HG03442 (cell line): ENCODE measurements around the gene SYTL1.

ENCODE experiments used
- ATAC-seq: cut with Tn5 transposase; IDR thresholded peaks from one replicate; pipeline ENCODE4 v1.9.1; 2021; ENCODE audit warnings: mild to moderate bottlenecking, moderate library complexity; ENCODE audit not compliant: unreplicated experiment

Gene SYTL1, protein sequence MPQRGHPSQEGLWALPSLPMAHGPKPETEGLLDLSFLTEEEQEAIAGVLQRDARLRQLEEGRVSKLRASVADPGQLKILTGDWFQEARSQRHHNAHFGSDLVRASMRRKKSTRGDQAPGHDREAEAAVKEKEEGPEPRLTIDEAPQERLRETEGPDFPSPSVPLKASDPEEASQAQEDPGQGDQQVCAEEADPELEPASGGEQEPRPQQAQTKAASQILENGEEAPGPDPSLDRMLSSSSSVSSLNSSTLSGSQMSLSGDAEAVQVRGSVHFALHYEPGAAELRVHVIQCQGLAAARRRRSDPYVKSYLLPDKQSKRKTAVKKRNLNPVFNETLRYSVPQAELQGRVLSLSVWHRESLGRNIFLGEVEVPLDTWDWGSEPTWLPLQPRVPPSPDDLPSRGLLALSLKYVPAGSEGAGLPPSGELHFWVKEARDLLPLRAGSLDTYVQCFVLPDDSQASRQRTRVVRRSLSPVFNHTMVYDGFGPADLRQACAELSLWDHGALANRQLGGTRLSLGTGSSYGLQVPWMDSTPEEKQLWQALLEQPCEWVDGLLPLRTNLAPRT

GRCh38 chr1:27341525-27342252 is at the start of gene SYTL1:
Gene SYTL1, plus strand, starts transcription at chr1:27342022. Its CDS starts 3,313 bp downstream, at chr1:27345335.
- ATAC-seq = peak; percentile 47

GRCh38 chr1:27292106-27292505 is 49.7 kb upstream of the SYTL1 start:
- no peak for ATAC-seq

GRCh38 chr1:27293915-27294314 is 47.9 kb upstream of the SYTL1 start:
- ATAC-seq = no peak

DNA sequence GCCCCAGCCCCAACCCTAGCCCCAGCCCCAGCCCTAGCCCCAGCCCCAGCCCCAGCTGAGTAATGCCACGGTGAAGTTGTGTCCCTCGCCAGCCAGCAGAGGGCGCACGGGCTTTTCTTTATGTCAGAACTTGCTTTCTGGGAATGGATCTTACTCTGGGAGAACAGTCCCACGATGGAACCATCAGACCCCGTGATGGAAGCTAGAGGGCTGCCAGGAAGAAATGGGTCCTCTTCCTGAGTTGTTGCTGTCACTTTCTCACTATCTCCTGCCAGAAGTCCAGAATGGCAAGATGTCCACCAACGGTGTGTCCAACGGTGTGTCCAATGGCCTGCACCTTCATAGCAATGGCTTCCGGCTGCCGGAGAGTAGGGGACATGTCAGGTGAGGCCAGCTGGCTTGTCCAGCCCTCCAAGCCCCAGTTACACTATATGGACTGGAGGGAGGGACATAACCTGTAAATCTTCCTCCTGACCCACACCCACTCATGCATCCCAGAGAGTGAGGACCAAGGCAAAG is 45.0 kb upstream of the SYTL1 start:
- ATAC-seq = no peak

GRCh38 chr1:27297903-27298302 is 43.9 kb upstream of the SYTL1 start:
- ATAC-seq = no peak

GRCh38 chr1:27298632-27299384 is 43.0 kb upstream of the SYTL1 start:
- no peak for ATAC-seq

DNA sequence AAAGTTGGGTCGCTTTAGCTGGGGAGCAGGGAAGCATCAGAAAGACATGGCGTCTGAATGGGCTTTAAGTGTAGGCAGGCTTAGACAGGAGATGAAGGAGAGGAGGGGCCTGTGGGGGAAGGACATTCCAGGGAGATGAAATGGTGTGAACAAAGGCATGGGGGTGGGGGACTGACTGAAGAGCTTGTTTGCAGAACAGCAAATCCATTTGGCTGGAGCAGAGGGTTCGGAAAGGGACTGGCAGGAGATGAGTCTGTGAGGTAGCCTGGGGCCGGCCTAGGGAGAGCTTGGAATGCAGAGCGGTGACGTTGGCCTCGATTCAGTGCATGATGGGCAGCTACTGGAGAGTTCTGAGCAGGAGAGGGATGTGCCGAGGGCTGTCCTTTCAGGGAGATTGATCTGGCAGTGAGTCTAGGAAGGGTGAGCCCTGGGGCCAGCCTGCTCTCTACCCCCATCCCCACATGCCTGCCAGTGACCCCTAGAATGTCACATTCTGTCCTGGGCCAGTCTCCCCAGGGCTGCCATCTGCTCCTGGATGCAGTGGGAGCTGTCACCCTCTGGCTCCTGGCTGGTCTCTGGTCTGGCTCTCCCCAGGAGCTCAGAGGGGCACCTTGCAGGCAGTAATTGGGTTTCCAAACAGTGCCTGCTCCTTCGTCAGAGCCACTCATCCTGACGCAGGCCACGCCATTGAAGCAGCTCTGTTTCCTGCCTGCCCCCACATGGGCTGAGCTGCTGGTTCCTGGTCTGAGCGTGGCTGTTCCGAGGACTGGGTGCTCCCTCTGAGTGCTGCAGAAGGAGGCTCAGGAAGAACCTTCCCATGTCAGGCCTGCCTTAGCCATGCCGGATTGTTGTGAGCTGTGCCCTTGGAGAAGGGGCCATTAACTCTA is 42.2 kb upstream of the SYTL1 start:
- ATAC-seq = no peak

GRCh38 chr1:27300341-27301051 is 41.3 kb upstream of the SYTL1 start:
- ATAC-seq = peak; percentile 58

DNA sequence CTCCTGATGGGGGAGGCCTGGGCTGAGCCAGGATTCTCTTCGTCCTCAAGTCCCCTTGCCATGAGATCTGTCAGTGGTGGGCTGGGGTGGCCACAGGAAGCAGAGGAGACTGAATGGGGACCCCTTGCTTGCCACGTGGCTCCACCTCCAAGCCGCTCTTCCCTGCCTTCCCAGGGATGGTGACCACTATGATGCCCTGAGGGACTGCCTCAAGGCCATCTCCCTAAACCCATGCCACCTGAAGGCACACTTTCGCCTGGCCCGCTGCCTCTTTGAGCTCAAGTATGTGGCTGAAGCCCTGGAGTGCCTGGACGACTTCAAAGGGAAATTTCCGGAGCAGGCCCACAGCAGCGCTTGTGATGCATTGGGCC is 40.8 kb upstream of the SYTL1 start:
- no peak for ATAC-seq

DNA sequence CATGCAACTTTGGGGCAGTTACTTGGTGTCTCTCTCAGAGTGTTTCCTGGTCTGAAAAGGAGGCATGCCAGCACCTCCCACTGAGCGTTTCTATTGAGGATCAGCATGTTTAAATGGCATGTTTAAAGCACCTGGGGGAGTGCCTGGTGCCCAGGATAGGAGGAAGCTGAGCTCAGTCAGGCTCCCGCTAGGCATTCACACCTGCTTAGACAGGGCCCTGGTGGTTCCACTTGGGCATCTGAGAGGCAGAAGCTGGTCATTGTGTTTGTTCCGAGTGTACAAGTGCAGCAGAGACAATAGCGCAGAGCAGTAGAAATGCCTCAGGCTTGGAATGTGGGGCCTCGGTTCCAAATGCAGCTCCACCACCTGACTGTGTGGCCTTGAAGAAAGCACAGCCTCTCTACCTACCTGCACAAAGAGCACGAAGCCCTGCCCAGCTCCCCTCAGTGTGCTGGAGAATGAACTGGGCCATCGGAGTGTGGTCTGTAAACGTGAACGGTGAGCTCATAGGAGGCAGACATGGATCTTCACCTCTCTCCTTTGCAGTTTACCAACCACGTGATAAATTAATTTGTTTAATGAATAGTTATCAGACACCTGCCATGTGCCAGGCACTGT is 40.1 kb upstream of the SYTL1 start:
- no peak for ATAC-seq

GRCh38 chr1:27302612-27303011 is 39.2 kb upstream of the SYTL1 start:
- no peak for ATAC-seq

DNA sequence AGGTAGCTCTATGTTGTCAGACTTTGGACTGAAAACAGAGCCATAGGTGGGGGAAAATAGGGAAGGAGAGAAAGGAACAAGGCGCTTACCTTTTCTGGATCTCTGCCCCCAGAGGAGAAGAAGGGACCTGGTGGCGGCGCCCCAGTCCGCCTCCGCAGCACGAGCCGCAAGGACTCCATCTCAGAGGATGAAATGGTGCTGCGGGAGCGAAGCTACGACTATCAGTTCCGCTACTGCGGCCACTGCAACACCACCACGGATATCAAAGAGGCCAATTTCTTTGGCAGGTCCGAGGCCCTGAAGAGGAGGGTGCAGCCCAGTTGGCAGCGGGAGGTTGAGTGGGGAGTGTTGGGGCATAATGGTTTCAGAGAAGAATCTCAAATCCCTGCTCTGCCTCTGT is 38.3 kb upstream of the SYTL1 start:
- no peak for ATAC-seq

DNA sequence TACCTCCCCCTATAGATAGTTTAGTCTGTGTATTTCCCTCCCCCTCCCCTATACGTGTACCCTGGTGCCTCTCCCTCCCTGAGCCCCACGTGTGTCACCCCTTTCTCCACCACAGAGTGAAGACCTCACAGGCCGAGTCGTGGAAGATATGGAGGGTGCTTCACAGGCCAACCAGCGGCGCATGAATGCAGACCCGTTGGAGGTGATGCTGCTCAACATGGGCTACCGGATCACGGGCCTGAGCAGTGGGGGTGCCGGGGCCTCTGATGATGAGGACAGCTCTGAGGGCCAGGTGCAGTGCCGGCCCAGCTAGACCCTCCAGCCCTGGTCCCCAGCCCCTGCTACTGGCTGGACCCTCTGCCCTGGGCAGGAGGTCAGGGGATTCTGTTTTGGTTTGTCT is 35.8 kb upstream of the SYTL1 start:
- ATAC-seq = no peak

DNA sequence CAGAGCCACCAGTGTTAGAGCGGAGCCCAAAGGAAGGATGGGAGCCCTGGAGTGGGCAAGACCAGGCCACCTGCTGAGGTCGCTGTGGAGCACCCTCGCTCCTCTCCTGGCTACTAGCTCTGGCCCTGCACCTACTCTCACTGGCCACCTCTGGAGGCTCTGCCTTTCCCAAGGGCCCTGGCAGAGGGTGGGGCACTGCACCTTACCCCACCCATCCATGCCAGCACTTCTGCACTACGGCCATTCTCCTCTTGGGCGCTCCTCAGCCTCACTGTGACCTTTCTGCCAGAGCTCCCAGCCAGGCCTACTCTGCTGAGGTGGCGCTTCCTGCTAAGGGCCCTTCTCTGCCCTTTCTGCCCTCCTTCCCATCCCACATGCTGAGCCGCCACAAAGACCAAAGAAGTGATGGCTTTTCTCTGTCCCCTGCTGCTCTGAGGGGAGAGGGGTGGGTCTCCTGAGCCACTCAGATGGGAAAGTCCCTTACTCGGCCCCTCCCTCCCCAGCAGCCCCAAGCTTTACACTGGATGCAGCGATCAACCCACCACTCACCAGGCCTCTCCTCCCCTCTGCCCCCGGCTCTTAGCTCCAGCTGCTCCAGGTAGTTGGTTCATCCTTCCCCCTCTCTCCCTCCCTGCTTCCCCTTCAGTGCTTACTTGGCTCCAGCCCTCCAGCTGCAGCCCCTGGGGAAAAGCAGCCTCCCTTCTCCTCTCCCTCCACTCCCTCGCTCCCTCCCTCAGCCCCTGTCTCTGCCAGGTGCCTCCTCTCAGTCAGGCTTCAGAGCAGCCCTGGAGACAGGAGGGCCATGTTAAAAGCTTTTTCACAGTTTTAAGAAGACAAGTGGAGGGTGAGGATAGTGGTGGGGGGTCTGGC is 34.7 kb upstream of the SYTL1 start:
- ATAC-seq = no peak

- no peak for ATAC-seq
Measured at GRCh38 chr1:27307874-27308598, 33.8 kb upstream of the SYTL1 start.

DNA sequence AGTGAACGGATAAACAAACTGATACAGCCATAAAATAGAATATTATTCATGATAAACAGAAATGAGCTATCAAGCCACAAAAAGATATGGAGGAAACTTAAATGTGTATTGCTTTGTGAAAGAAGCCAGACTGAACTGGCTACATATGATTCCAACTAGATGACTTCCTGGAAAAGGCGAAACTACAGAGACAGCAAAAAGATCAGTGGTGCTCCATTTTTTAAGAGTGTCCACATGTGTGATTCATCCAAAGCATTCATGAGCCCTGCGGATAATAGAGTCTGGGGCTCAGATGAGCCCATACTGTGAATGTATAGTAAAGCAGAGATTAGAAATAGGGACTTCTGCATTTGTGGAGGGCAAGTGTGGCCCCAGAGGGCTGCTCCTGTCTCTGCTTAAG is 27.7 kb upstream of the SYTL1 start:
- no peak for ATAC-seq

GRCh38 chr1:27314737-27315136 is 27.1 kb upstream of the SYTL1 start:
- ATAC-seq = no peak
